ENCODE measurements around the gene ATP13A5. TPM values are rescaled to one million over a fixed set of nuclear protein-coding genes. Genes with fewer than 3 reads are reported as not detected.

The ATP13A5 gene
- total RNA-seq, 1 donor from 2014 or later, result not detected

DNA sequence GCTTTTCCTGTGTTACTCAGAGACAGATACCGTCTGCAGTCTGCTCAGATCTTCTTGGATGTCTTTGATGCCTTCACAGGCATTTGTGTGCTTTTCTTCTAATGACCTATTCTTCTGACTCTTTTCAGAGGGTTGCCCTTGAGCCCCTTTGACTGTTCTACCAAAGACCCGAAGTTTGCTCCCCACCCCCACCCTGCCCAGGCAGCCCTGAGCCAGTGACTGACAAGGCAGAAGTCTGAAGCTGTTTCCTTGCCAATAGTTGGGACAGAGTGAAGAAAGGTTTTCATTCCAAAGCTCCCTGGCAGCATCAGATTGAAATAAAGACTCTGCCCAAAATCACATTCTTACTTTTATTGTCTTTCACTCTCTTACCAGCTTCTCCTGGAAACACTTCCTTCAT, 9.0 kb upstream of the ATP13A5 start:
- Histone ChIP-seq H3K27me3 (ENCODE audit: control insufficient read depth, insufficient read depth, low read length) (no peaks in the 10 kb centered on the region), H3K36me3 (ENCODE audit: control insufficient read depth, insufficient read depth, low read length) (no peaks in the 10 kb centered on the region), H3K4me3 (ENCODE audit: low read depth, low read length) (no peak overlapping the region)
- TF ChIP-seq, protein P1, sequence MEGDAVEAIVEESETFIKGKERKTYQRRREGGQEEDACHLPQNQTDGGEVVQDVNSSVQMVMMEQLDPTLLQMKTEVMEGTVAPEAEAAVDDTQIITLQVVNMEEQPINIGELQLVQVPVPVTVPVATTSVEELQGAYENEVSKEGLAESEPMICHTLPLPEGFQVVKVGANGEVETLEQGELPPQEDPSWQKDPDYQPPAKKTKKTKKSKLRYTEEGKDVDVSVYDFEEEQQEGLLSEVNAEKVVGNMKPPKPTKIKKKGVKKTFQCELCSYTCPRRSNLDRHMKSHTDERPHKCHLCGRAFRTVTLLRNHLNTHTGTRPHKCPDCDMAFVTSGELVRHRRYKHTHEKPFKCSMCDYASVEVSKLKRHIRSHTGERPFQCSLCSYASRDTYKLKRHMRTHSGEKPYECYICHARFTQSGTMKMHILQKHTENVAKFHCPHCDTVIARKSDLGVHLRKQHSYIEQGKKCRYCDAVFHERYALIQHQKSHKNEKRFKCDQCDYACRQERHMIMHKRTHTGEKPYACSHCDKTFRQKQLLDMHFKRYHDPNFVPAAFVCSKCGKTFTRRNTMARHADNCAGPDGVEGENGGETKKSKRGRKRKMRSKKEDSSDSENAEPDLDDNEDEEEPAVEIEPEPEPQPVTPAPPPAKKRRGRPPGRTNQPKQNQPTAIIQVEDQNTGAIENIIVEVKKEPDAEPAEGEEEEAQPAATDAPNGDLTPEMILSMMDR (IDR thresholded peaks at IDR 0.05; ENCODE audit: insufficient read depth, low read length, poor library complexity, severe bottlenecking), result no peak
- no peak for DNase-seq (ENCODE audit: low read depth)

DNA sequence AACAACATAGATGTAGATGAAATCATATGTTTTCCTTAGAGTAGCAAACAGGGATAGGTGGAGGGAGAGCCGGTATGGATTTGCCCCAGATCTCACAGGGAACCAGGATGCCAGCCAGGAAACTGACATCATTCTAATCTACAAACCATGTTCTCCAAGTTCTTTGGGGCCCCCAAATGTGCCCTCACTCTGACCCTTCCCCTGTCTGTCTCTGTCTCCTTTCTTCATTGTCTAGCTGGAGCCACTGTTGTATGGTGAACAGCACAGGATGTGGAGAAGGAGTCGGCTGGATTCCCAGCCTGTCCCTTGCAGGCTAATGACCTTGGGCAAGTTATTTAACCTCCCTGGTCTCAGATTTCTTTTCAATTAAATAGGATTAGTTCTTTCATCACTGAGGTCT, 962 bp downstream of the ATP13A5 start:
- Histone ChIP-seq H3K36me3 (ENCODE audit: control insufficient read depth, insufficient read depth, low read length) (no peaks in the 10 kb centered on the region), H3K27me3 (ENCODE audit: control insufficient read depth, insufficient read depth, low read length) (no peaks in the 10 kb centered on the region), H3K4me3 (ENCODE audit: low read depth, low read length) (no peak overlapping the region)
- TF ChIP-seq, protein P1 (IDR thresholded peaks at IDR 0.05; ENCODE audit: insufficient read depth, low read length, poor library complexity, severe bottlenecking), result no peak
- no peak for DNase-seq (ENCODE audit: low read depth)

DNA sequence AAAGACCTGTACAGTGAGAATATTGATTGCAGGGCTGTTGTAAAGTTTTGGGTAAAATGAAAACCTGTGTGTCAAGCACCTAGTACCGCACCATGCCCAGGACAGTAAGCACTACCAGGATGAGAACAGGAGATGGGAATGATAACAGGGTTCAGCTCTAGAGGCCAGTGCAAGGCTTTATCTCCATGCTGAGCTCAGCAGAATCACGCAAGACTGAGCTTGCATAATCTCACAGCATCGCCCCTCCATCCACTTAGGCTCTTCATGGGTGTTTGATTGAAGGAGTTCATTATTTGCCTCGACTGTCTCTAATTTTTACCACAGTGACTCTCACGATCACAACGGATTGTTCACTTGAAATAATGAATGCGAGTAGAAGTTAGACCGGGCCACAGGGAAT, 2.9 kb downstream of the ATP13A5 start:
- DNase-seq (ENCODE audit: low read depth), result no peak
- no peaks in the 10 kb centered on the region for H3K27me3 ChIP-seq (ENCODE audit: control insufficient read depth, insufficient read depth, low read length)
- TF ChIP-seq, protein P1 (IDR thresholded peaks at IDR 0.05; ENCODE audit: insufficient read depth, low read length, poor library complexity, severe bottlenecking), result no peak

DNA sequence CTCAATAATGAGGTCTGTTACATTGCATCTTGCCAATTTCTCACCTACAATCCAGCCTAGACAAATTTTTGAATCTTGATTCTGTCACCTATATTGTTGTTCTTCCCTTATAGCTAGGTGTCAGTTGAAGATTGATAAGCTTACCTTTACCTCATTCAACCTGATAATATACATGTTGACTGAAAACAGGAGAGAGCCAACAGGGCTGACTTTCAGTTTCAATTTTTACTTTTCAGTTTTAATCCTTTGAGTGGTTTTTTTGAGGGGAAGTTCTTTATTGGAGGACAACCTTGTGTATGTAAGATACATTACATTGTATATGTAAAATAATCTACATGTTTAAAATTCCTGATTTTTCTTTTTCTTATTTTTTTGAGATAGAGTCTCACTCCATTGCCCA, 5.8 kb downstream of the ATP13A5 start:
- Histone ChIP-seq H3K4me3 (ENCODE audit: low read depth, low read length) (no peak overlapping the region), H3K27me3 (ENCODE audit: control insufficient read depth, insufficient read depth, low read length) (no peaks in the 10 kb centered on the region), H3K36me3 (ENCODE audit: control insufficient read depth, insufficient read depth, low read length) (no peaks in the 10 kb centered on the region)
- TF ChIP-seq, protein P1 (IDR thresholded peaks at IDR 0.05; ENCODE audit: insufficient read depth, low read length, poor library complexity, severe bottlenecking), result no peak
- DNase-seq (ENCODE audit: low read depth), result no peak

More for the DNA sequence above, 2.9 kb downstream of the ATP13A5 start:
- Histone ChIP-seq H3K36me3 (ENCODE audit: control insufficient read depth, insufficient read depth, low read length) (no peaks in the 10 kb centered on the region), H3K4me3 (ENCODE audit: low read depth, low read length) (no peak overlapping the region)

DNA sequence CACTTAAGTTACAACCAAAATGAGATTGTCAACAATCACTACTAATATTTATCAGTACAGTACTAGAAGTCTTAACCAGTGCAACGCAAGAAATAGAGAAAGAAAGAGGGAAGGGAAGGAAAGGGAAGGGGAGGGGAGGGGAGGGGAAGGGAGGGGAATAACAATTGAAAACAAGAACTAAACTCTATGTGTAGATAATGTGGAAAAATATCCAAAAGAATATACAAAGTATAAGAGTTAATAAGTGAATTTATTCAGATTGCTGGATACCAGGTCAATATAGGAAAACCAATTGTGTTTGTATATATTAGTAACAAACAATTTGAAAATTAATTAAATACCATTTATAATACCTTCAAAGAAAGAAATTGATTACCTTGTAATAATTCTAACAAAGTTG, 10.7 kb downstream of the ATP13A5 start:
- Histone ChIP-seq H3K27me3 (ENCODE audit: control insufficient read depth, insufficient read depth, low read length) (no peaks in the 10 kb centered on the region), H3K4me3 (ENCODE audit: low read depth, low read length) (no peak overlapping the region), H3K36me3 (ENCODE audit: control insufficient read depth, insufficient read depth, low read length) (no peaks in the 10 kb centered on the region)
- no peak for DNase-seq (ENCODE audit: low read depth)
- TF ChIP-seq, protein P1 (IDR thresholded peaks at IDR 0.05; ENCODE audit: insufficient read depth, low read length, poor library complexity, severe bottlenecking), result no peak

DNA sequence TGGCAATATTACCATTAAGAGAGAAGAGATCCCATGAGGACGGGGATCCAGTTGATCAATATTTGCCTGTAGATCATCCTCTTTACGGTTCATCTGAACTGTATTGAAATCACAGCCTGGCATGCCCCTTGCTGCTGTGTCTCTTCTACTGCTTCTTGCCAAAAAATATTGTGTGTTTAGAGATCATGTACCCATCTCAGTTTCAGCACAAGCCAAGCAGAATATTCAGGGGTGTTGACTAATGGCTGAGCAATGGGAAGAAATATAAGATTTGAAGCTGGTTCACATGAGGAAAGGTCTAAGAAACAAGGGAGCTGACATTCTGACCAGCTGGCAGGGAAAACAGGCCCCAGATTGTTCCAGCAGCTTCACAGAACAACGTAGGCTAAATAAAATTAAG, 21.3 kb downstream of the ATP13A5 start:
- Histone ChIP-seq H3K27me3 (ENCODE audit: control insufficient read depth, insufficient read depth, low read length) (no peaks in the 10 kb centered on the region), H3K36me3 (ENCODE audit: control insufficient read depth, insufficient read depth, low read length) (no peaks in the 10 kb centered on the region), H3K4me3 (ENCODE audit: low read depth, low read length) (no peak overlapping the region)
- no peak for DNase-seq (ENCODE audit: low read depth)
- TF ChIP-seq, protein P1 (IDR thresholded peaks at IDR 0.05; ENCODE audit: insufficient read depth, low read length, poor library complexity, severe bottlenecking), result no peak
